Stimulated activated CD8-positive, alpha-beta memory T cell treated with anti-CD3 and anti-CD28 coated beads, Interleukin-12 subunit alpha, Interleukin-12 subunit beta, amount 100 ng/mL, for 24 hours (primary cell): Measurements from ENCODE around the gene MDC1.

Experiments
- DNase-seq: peaks from one replicate; pipeline ENCODE4 v3.0.0-alpha.2; 2020; ENCODE audit errors: extremely low read depth

Gene MDC1

GRCh38 chr6:30700340-30700739, 16.7 kb downstream of the MDC1 start:
- no peak for DNase-seq

- no peak for DNase-seq
These were observed 20.6 kb downstream of the MDC1 start for GRCh38 chr6:30696432-30696831.

GRCh38 chr6:30691208-30691847, 25.8 kb downstream of the MDC1 start:
- DNase-seq: no peak

- no peak for DNase-seq
These were observed 26.5 kb downstream of the MDC1 start, which contains the start of gene NRM for GRCh38 chr6:30690403-30691207. NRM (minus strand) TSS chr6:30690984; CDS start chr6:30690974, 10 bp downstream.

- no peak for DNase-seq
These were observed 27.1 kb downstream of the MDC1 start for GRCh38 chr6:30689985-30690384.

GRCh38 chr6:30689022-30689865, 27.8 kb downstream of the MDC1 start:
- no peak for DNase-seq

- no peak for DNase-seq
These were observed 28.5 kb downstream of the MDC1 start for GRCh38 chr6:30688569-30688968.

- DNase-seq: no peak
These were observed 29.2 kb downstream of the MDC1 start for GRCh38 chr6:30687659-30688431.

GRCh38 chr6:30686908-30687658, 30.0 kb downstream of the MDC1 start:
- DNase-seq: no peak

- DNase-seq: peak; percentile 76
These were observed 30.8 kb downstream of the MDC1 start, which contains the start of gene PPP1R18 for GRCh38 chr6:30686009-30686907. PPP1R18 (minus strand) TSS chr6:30686645; CDS start chr6:30686018, 627 bp downstream.

GRCh38 chr6:30685157-30686008, 31.7 kb downstream of the MDC1 start:
- no peak for DNase-seq

- DNase-seq: no peak
These were observed 32.5 kb downstream of the MDC1 start for GRCh38 chr6:30684386-30685156.

- no peak for DNase-seq
These were observed 33.1 kb downstream of the MDC1 start for GRCh38 chr6:30683980-30684338.

GRCh38 chr6:30683183-30683979, 33.7 kb downstream of the MDC1 start:
- DNase-seq: no peak

GRCh38 chr6:30682143-30683117, 34.7 kb downstream of the MDC1 start:
- no peak for DNase-seq

GRCh38 chr6:30681766-30682142, 35.3 kb downstream of the MDC1 start:
- no peak for DNase-seq
